ENCODE results near the gene MAB21L4. TPM values are rescaled to one million over a fixed set of nuclear protein-coding genes. Genes with fewer than 3 reads are reported as not detected.

MAB21L4 gene
- total RNA-seq, 1 donor from 2014 or later = 0.53 TPM

GRCh38 chr2:240888890-240889573 lies 6.9 kb downstream of the MAB21L4 start:
- TF ChIP-seq, protein P1, sequence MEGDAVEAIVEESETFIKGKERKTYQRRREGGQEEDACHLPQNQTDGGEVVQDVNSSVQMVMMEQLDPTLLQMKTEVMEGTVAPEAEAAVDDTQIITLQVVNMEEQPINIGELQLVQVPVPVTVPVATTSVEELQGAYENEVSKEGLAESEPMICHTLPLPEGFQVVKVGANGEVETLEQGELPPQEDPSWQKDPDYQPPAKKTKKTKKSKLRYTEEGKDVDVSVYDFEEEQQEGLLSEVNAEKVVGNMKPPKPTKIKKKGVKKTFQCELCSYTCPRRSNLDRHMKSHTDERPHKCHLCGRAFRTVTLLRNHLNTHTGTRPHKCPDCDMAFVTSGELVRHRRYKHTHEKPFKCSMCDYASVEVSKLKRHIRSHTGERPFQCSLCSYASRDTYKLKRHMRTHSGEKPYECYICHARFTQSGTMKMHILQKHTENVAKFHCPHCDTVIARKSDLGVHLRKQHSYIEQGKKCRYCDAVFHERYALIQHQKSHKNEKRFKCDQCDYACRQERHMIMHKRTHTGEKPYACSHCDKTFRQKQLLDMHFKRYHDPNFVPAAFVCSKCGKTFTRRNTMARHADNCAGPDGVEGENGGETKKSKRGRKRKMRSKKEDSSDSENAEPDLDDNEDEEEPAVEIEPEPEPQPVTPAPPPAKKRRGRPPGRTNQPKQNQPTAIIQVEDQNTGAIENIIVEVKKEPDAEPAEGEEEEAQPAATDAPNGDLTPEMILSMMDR (IDR thresholded peaks at IDR 0.05; ENCODE audit: insufficient read depth, low read length, severe bottlenecking) = no peak
- Histone ChIP-seq H3K4me3 (ENCODE audit: low read depth, low read length) (no peak overlapping the region), H3K36me3 (ENCODE audit: control insufficient read depth, insufficient read depth, low read length) (no peaks in the 10 kb centered on the region), H3K27me3 (ENCODE audit: control insufficient read depth, insufficient read depth, low read length) (peaks cover 2% of the 10 kb centered on the region)
- FAIRE-seq (no peak), DNase-seq (ENCODE audit: low read depth) (no peak)

GRCh38 chr2:240888130-240888889 lies 7.6 kb downstream of the MAB21L4 start:
- H3K36me3 ChIP-seq (ENCODE audit: control insufficient read depth, insufficient read depth, low read length) = no peaks in the 10 kb centered on the region
- DNase-seq (ENCODE audit: low read depth) (no peak), FAIRE-seq (no peak)
- TF ChIP-seq, protein P1 (IDR thresholded peaks at IDR 0.05; ENCODE audit: insufficient read depth, low read length, severe bottlenecking) = no peak
- peaks cover 3% of the 10 kb centered on the region for H3K27me3 ChIP-seq (ENCODE audit: control insufficient read depth, insufficient read depth, low read length)
- H3K4me3 ChIP-seq (ENCODE audit: low read depth, low read length) = no peak overlapping the region

DNA sequence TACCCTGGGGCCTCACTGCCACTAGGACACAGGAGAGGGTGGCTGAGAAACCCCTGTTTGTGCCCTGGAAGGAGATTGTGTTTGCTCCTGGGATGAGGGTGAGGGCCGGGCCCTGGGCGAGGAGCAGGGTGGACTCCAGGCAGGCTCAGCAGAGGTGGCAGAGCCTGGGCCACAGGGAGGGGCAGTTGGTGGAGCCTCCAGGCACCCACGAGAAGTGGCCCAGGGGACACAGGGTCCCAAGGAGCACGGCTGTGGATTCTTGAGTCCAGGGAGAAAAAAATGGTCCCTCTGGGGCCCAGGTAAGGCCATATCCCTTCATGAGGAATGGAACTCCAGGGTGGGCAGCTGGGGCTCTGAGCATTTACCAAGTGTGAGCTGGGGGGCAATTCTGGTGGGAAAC lies 8.3 kb downstream of the MAB21L4 start:
- Histone ChIP-seq H3K27me3 (ENCODE audit: control insufficient read depth, insufficient read depth, low read length) (peaks cover 3% of the 10 kb centered on the region), H3K4me3 (ENCODE audit: low read depth, low read length) (no peak overlapping the region), H3K36me3 (ENCODE audit: control insufficient read depth, insufficient read depth, low read length) (no peaks in the 10 kb centered on the region)
- FAIRE-seq (no peak), DNase-seq (ENCODE audit: low read depth) (no peak)
- TF ChIP-seq, protein P1 (IDR thresholded peaks at IDR 0.05; ENCODE audit: insufficient read depth, low read length, severe bottlenecking) = no peak

DNA sequence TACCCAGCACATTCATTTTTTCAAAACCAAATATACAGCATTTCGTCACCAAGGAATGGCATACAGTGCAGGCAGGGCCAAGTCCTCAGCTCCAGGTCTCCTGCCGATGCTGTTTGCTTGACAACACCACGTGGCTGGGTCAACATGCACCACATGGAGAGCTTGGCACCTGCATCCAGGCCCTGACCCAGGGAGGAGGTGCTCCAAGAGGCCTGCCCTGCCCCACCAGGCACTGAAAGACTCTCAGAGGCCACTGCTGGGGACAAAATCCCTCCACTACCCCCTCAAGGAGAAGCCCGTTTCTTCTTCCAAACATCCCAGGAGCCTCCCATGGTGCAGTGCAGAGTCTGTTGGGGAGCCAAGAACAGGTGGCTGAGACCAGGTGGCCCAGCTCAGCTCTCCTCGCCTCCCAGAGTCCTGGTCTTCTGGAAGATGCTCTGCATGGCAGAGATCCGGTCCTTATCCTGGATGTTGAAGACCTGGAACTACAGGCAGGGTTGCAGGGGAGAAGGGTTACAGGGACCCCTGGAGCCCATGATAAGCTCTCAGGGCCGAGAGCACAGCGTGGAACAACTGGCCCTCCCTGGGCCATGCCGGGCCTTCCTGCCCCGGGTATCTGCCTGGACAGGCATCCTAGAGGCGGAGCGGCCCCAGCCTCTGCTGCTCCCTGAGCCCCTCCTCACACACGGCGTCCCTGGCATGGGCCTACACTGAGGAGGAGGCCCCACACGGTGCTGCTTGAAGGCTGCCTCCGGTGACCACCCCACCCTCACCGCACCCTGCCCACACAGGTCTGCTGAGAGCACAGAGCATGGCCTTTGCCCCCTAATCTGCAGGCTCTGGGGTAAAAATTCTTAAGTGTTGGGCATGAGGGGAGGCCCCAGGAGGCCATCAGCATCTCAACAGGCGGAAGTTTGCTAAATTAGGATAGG lies 9.0 kb downstream of the MAB21L4 start:
- no peaks in the 10 kb centered on the region for H3K36me3 ChIP-seq (ENCODE audit: control insufficient read depth, insufficient read depth, low read length)
- TF ChIP-seq, protein P1 (IDR thresholded peaks at IDR 0.05; ENCODE audit: insufficient read depth, low read length, severe bottlenecking) = no peak

GRCh38 chr2:240886023-240886565 lies 9.9 kb downstream of the MAB21L4 start:
- Histone ChIP-seq H3K36me3 (ENCODE audit: control insufficient read depth, insufficient read depth, low read length) (no peaks in the 10 kb centered on the region), H3K4me3 (ENCODE audit: low read depth, low read length) (no peak overlapping the region), H3K27me3 (ENCODE audit: control insufficient read depth, insufficient read depth, low read length) (peaks cover 3% of the 10 kb centered on the region)
- no peak for FAIRE-seq
- DNase-seq (ENCODE audit: low read depth) = no peak
- TF ChIP-seq, protein P1 (IDR thresholded peaks at IDR 0.05; ENCODE audit: insufficient read depth, low read length, severe bottlenecking) = no peak

More for the DNA sequence above, 9.0 kb downstream of the MAB21L4 start:
- FAIRE-seq (no peak), DNase-seq (ENCODE audit: low read depth) (no peak)
- peaks cover 3% of the 10 kb centered on the region for H3K27me3 ChIP-seq (ENCODE audit: control insufficient read depth, insufficient read depth, low read length)
- H3K4me3 ChIP-seq (ENCODE audit: low read depth, low read length) = no peak overlapping the region

All from bronchial epithelial cell (primary cell).